ENCODE measurements around the gene CDR2L.
A peak's percentile ranks its signal among the peaks of the same experiment; 100 is the strongest.
"Not testable (repeated sequence)": the region's sequence is repeated elsewhere in the genome, so short reads cannot be mapped to it uniquely, and the experiment has no call there.

Gene CDR2L

DNA sequence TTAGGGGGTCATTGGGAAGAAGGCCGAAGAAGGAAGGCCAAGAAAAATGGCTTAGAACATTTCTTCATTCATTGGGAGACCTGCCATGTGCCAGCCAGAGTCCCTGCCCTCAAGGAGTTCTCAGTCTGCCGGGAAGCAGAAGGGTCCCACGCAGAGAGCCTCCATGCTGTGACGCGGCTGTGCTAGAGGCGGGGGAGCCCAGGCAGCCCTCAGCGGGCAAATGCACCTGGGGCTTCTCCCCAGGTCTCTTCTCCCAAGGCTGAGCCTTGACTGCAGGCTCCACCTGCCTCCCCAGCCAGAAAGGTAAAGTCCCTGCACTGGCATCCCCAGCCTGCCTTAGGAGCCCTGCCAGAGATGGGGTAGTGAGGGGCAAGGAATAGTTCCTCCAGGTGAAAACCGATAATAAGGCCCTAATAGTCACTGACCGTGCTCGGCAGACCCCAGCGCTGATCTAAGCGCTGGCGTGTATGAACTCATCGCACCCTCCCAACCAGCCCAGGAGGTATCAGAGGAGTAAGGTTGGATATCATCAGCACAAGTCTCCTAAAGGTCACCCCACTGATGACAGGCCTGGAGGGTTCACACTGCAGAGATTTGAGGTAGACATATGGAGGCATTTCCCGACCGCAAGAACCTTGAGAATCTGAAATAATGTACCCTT, 6.0 kb upstream of the CDR2L start:
- peak overlapping the region; percentile 89 to 91 for H3K27ac ChIP-seq
- no peaks in the 10 kb centered on the region for H3K27me3 ChIP-seq
- TF ChIP-seq, protein P1, sequence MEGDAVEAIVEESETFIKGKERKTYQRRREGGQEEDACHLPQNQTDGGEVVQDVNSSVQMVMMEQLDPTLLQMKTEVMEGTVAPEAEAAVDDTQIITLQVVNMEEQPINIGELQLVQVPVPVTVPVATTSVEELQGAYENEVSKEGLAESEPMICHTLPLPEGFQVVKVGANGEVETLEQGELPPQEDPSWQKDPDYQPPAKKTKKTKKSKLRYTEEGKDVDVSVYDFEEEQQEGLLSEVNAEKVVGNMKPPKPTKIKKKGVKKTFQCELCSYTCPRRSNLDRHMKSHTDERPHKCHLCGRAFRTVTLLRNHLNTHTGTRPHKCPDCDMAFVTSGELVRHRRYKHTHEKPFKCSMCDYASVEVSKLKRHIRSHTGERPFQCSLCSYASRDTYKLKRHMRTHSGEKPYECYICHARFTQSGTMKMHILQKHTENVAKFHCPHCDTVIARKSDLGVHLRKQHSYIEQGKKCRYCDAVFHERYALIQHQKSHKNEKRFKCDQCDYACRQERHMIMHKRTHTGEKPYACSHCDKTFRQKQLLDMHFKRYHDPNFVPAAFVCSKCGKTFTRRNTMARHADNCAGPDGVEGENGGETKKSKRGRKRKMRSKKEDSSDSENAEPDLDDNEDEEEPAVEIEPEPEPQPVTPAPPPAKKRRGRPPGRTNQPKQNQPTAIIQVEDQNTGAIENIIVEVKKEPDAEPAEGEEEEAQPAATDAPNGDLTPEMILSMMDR (IDR thresholded peaks at IDR 0.05) = no peak
- intact Hi-C loops (cut with DNase I; ENCODE audit: low total_unique reads) = no loop called here
- H3K9me3 ChIP-seq = no peaks in the 10 kb centered on the region
- no peaks in the 10 kb centered on the region for H3K36me3 ChIP-seq
- DNase-seq = no peak
- peaks cover 0 to 14% (median 11%) of the 10 kb centered on the region in 4 donors for H3K4me1 ChIP-seq
- peak overlapping the region; percentile 55 to 57 for H3K4me3 ChIP-seq

DNA sequence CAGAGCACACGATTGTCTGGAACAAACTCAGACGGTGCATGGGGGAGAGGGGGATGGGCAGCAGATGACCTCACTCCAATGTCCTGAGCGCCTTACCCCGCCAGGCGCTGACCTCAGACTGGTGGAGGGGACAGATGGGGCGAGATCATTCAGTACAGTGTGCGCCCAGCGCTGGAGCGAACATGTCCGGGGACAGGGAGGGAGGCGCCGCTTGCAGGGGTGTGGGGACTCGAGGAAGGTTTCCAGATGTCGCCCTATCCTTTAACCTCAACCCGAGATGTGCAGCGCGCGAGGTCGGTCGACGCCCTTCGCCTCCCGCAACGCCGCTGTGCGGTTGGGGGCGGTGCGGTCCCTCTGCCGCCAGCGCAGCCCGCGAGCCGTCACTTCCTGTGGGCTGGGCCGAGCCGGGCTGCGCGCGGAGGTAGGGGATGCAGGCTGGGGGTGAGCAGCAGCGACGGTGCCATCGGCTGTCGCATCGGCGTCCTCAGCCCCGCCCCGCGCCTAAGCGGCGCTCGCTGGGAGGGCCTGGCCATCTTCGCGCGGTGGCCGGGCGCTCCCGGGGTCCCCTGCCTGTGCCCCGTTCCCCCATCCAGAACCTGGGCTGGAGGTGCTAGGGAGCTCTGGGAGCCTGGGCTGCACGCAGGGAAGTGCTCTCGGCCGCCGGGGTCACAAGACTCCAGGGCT, 5.3 kb upstream of the CDR2L start:
- H3K9me3 ChIP-seq = no peaks in the 10 kb centered on the region
- peak overlapping the region; percentile 55 to 57 for H3K4me3 ChIP-seq
- H3K27ac ChIP-seq = peak overlapping the region; percentile 89 to 91
- peaks cover 0 to 19% (median 13%) of the 10 kb centered on the region in 4 donors for H3K4me1 ChIP-seq
- no peaks in the 10 kb centered on the region for H3K27me3 ChIP-seq
- TF ChIP-seq, protein P1 (IDR thresholded peaks at IDR 0.05) = peak in 1 of 2 experiments; percentile 21
- H3K36me3 ChIP-seq = no peaks in the 10 kb centered on the region
- intact Hi-C loops (cut with DNase I; ENCODE audit: low total_unique reads) = no loop called here
- peak; percentile 59 to 83 for DNase-seq

DNA sequence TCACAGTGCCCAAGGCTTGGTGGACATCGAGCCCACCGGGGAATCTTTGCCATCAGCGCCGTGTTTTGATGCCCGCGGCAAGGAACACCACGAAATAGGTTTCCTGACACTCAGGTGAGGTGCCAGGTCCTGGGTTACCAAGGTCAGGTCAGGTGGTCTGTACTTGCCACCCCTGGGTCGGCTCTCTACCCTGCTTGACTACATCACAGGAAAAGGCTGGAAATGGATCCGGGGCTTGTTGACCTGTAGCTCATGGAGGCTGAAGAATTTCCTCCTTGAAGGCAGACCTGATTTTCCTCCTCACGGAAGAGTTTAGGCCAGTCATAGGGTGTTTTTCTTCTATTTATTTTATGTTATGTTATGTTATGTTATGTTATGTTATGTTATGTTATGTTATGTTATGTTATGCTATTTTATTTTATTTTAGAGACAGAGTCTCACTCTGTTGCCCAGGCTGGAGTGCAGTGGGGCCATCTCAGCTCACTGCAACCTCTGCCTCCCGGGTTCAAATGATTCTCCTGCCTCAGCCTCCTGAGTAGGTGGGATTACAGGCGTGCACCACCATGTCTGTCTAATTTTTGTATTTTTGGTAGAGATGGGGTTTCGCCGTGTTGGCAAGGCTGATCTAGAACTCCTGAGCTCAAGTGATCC, 4.6 kb upstream of the CDR2L start:
- DNase-seq; H3K9me3 ChIP-seq; intact Hi-C loops (cut with DNase I; ENCODE audit: low total_unique reads); H3K36me3 ChIP-seq; H3K27me3 ChIP-seq: not testable (repeated sequence)
- H3K4me3 ChIP-seq = peak overlapping the region; percentile 55 to 57
- H3K4me1 ChIP-seq = peaks cover 0 to 20% (median 13%) of the 10 kb centered on the region in 4 donors
- peak overlapping the region; percentile 89 to 91 for H3K27ac ChIP-seq

DNA sequence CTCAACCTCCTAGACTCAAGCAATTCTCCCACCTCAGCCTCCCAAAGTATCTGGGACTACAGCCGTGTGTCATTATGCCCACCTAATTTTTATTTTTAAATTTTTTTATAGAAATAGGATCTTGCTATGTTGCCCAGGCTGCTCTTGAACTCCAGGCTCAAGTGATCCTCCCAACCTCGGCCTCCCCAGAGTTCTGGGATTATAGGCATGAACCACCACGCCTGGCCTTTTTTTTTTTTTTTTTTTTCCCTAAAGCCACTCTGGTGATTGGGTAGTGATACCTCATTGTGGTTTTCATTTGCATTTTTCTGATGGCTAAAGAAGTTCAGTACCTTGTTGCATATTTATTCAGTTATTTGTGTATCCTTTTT, 1.2 kb upstream of the CDR2L start:
- no peak overlapping the region for H3K4me3 ChIP-seq
- H3K36me3 ChIP-seq = no peaks in the 10 kb centered on the region
- no peaks in the 10 kb centered on the region for H3K27me3 ChIP-seq
- DNase-seq = no peak
- no peaks in the 10 kb centered on the region for H3K9me3 ChIP-seq
- TF ChIP-seq, protein P1 (IDR thresholded peaks at IDR 0.05) = no peak
- H3K4me1 ChIP-seq = peaks cover 0 to 39% (median 29%) of the 10 kb centered on the region in 4 donors
- H3K27ac ChIP-seq = no peak overlapping the region
- intact Hi-C loops (cut with DNase I; ENCODE audit: low total_unique reads) = loop anchor here (5.0 kb wide), 1 partner anchor 46 kb away; no protein-coding TSS in a partner anchor

DNA sequence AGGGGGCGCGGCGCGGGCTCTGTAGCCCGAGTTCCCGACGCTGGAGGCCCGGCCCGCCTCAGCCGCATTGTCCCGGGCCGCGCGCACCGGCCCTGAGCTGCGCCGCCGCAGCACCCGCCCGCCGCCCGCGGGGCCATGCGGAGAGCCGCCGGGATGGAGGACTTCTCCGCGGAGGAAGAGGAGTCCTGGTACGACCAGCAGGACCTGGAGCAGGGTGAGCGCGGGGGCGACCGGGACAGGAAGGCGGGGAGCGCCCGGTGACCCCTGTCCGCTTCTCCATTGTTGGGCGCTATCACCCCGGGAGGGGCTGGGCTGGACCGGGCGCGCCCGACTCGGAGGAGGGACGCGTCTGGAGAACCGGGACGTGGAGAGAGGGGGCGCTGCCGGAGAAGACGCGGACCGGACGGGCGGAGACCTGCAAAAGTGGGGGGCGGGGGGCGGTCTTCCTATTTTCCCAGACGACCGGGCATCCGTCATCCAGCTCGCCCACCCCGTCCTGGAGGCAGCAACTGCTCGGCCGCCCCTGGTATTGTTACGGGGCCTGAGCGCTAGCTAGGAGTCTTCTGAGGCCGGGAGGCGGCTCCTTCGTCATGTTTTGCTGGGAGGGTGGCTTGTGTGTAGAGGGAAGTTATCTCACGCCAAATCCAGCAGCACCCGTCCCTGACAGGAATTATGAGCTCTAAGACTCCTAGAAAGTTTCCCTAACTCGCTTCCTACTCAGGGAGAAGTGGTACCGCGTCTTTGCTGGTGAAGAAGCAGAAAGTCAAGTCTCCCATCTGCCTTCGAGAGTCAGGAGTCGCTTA, 678 bp downstream of the CDR2L start:
- intact Hi-C loops (cut with DNase I; ENCODE audit: low total_unique reads) = loop anchor here (5.0 kb wide), 1 partner anchor 44 kb away; no protein-coding TSS in a partner anchor
- Histone ChIP-seq H3K4me3 (peak overlapping the region; percentile 65 to 97), H3K27ac (peak overlapping the region; percentile 93 to 95), H3K36me3 (no peaks in the 10 kb centered on the region), H3K27me3 (no peaks in the 10 kb centered on the region), H3K9me3 (no peaks in the 10 kb centered on the region), H3K4me1 (peaks cover 0 to 28% (median 20%) of the 10 kb centered on the region in 4 donors)
- TF ChIP-seq, protein P1 (IDR thresholded peaks at IDR 0.05) = peak in 1 of 2 experiments; percentile 46
- peak; percentile 88 to 92 for DNase-seq
